Coronary artery (tissue), 2 donors: ENCODE measurements around the gene SLC16A9.

Experiments used
- DNase-seq: peaks from one replicate; pipeline ENCODE4 v3.0.0-alpha.2; 2017; ENCODE audit warnings: low spot score
- H3K27ac ChIP-seq, 2 donors: fragments of 200-600 bp; sonication (generic); one replicate each; pipeline ENCODE4 v1.5.1; 2016 to 2019
- H3K4me3 ChIP-seq: fragments of 200-600 bp; sonication (generic); 2 replicates; pipeline ENCODE4 v1.5.1; 2016; ENCODE audit warnings: mild to moderate bottlenecking, moderate library complexity
- TF ChIP-seq, protein P1 (sequence below): fragments of 200-600 bp; sonication (generic); IDR thresholded peaks from one replicate; pipeline ENCODE4 v1.5.1; 2019; ENCODE audit warnings: antibody characterized with exemption

Gene SLC16A9

DNA sequence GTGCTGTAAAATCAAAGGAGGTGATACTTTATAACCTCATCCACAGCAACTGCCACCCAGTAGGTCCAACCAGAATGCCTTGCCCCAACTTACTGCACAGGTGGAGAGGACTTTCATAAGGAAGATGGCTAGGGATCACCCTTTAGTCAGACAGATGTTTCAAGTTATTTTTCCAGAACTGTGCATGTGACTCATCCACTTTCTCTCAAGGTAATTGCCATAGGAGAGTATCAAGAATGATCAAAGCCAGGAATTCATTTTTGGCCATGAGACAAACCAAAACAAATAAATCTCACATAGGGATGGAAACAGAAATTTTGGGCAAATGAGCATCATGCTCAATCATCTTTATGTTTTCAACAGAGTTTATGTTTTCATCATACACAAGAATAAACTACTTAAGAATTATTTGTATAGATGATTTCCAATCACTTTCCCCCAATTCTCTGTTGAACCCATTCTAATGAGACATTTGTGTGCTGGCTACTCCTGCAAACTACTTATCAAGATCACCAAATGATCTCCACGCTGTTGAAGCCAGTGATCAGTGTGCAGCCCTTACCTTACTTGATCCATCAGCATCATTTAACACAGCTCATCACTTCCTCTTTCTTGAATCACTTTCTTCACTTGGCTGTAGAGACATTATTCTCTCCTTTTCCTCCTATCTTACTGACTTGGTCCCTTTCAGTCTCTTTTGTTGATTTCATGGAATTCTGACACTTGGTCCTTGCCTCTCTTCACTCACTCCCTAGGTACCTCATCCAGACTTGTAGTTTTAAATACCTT, 74.0 kb downstream of the SLC16A9 start:
- TF ChIP-seq, protein P1, sequence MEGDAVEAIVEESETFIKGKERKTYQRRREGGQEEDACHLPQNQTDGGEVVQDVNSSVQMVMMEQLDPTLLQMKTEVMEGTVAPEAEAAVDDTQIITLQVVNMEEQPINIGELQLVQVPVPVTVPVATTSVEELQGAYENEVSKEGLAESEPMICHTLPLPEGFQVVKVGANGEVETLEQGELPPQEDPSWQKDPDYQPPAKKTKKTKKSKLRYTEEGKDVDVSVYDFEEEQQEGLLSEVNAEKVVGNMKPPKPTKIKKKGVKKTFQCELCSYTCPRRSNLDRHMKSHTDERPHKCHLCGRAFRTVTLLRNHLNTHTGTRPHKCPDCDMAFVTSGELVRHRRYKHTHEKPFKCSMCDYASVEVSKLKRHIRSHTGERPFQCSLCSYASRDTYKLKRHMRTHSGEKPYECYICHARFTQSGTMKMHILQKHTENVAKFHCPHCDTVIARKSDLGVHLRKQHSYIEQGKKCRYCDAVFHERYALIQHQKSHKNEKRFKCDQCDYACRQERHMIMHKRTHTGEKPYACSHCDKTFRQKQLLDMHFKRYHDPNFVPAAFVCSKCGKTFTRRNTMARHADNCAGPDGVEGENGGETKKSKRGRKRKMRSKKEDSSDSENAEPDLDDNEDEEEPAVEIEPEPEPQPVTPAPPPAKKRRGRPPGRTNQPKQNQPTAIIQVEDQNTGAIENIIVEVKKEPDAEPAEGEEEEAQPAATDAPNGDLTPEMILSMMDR = no peak
- Histone ChIP-seq H3K27ac (no peak overlapping the region), H3K4me3 (no peak overlapping the region)
- no peak for DNase-seq

DNA sequence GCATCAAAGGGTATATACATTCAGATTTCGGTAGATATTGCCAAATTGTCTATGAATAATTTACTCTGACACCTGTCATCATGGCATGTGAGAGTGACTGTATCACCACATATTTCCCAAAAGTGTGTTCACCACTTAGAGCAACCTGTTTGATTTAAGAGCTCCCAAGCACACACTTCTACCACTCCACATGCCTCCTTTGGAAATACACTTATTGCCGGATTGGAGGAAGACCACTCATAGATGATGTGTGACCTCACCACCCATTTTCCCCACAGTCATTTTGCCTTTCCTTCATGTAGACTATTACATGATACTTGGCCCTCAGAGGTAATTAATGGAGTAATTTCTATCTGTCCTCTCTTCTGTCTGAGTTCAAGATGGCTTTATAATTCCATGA, 75.5 kb downstream of the SLC16A9 start:
- no peak for DNase-seq
- Histone ChIP-seq H3K27ac (no peak overlapping the region), H3K4me3 (no peak overlapping the region)
- TF ChIP-seq, protein P1 = no peak

DNA sequence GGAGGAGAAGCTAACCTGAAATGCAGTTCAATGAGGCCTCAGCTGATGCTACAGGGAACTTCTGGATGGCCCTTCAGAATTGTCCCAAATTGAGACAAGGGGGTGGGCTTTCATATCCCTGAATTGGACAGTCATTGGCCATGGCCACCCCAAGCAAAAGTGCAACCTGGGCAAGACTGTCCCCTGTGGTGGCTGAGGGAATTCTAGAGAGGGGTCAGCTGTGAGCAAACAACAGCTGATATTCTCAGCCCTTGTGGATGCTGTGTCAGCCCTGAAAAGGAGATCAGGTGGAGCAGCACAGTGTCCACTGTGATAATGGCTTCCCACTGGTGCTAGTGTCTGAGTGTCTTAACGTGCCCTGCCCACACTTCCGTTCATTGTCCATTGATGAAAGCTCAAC, 76.6 kb downstream of the SLC16A9 start:
- DNase-seq = no peak
- no peak overlapping the region for H3K4me3 ChIP-seq
- H3K27ac ChIP-seq = no peak overlapping the region
- TF ChIP-seq, protein P1 = no peak

DNA sequence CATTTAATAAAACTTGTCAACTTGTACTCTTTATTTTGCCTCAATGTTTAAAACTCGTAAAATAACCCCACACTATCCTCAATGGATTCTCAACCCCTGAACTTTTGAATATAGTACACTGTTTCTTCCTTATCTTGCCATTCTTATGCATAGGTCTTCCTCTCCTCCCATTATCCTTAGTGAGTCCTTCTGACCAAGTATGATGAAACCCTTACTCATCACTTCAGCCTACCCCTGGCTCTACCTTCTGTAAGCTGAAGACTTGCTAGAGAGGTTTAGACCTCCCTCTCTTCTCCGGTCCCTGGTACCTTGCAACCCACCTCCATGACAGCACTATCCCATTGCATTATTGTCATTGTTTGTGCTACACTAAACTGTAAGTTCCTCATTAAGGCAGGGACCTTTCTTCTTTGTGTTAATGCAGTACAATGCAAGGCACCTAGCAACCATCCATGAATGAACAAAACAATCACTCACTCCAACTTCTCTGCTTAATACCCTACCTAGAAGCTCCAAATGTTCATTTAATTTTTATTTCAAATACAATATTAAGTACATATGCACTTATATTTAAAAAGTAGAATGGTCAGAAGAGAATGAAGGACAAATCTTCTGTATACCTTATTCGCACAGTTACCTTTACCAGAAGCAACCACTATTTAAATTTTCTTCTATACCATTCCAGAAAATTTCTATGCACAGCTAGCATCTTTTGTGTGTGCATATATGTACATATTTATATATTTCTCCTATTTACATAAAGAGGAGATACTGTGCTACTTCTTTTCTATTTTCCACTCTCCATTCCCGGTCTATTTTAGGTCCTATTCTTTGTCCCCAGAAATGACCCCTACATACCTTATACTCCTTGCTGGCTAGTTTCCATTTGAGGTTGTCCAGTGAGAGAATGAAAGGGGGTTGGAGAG, 77.5 kb downstream of the SLC16A9 start:
- TF ChIP-seq, protein P1 = no peak
- DNase-seq = no peak
- H3K27ac ChIP-seq = no peak overlapping the region
- H3K4me3 ChIP-seq = no peak overlapping the region

DNA sequence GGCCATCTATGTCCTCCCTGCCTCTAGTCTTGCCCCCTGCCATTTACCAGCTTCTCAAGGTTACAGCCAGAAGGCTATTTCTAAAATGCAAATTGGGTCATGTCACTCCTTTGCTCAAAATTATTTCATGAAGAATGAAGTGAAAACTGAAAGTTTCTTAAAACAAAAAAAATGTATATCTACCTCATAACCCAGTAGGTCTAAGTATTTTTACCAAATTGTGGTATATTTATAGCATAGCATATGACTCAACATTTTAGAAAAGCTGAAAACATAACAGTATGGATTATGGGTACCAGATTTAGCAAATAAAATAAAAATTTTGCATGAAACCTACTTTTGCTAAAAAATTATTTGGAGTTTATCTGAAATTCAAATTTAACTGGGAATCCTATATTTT, 78.4 kb downstream of the SLC16A9 start:
- no peak overlapping the region for H3K27ac ChIP-seq
- H3K4me3 ChIP-seq = no peak overlapping the region
- DNase-seq = no peak
- TF ChIP-seq, protein P1 = no peak

DNA sequence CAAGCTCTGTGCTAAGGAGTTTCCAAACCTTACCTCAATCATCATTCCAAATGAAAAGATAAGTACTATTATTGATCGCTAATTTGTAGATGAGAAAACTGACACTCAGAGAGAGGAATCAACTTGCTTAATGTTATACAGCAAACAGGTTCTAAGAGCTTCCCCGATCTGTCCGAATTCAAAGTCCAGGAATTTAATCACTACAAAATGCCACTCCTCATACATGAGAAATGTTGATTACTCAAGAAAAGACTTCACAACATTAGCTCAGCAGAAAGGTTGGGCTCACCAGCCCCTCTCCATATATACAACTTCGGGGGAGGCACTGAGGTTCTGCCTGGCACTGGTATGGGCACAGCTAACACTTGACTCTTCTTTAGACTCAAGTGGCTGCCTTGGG, 80.7 kb downstream of the SLC16A9 start:
- Histone ChIP-seq H3K4me3 (no peak overlapping the region), H3K27ac (no peak overlapping the region)
- DNase-seq = no peak
- TF ChIP-seq, protein P1 = no peak
